Activated CD8-positive, alpha-beta memory T cell treated with anti-CD3 and anti-CD28 coated beads for 24 hours (primary cell): ENCODE data around the gene IER2.
"Not testable (repeated sequence)": the region's sequence is repeated elsewhere in the genome, so short reads cannot be mapped to it uniquely, and the experiment has no call there.

Experiments
- DNase-seq: peaks from one replicate; pipeline ENCODE4 v3.0.0-alpha.2; 2020

IER2 gene

DNA sequence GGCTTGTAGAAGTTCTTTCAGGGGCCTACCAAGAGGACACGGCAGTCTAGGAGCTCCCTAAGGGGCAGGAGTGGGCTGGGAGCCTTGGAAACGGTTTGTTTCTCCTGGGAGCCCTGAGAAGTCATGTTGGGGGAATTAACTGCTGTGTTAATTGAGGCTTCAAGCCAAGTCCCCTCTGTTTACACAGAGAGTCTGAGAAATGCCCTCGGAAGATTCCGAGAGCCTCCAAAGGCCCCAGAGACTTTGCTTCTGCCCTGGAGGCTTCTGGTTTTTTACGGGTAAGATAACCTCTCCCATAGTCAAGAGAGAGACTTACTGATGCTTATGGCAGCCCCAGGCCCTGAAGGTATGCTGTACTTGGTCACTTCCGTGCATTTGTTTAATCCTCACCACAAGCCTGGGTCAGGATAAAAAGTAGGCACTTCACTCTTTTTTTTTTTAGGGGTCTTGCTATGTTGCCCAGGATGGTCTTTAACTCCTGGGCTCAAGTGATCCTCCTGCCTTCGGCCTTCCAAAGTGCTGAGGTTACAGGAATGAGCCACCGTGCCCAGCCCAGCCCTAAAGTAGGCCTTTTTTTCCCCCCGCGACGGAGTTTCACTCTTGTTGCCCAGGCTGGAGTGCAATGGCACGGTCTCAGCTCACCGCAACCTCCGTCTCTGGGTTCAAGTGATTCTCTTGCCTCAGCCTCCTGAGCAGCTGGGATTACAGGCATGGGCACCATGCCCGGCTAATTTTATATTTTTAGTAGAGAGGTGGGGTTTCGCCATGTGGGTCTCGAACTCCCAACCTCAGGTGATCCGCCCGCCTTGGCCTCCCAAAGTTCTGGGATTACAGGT, 15.2 kb downstream of the IER2 start:
- DNase-seq: no peak

DNA sequence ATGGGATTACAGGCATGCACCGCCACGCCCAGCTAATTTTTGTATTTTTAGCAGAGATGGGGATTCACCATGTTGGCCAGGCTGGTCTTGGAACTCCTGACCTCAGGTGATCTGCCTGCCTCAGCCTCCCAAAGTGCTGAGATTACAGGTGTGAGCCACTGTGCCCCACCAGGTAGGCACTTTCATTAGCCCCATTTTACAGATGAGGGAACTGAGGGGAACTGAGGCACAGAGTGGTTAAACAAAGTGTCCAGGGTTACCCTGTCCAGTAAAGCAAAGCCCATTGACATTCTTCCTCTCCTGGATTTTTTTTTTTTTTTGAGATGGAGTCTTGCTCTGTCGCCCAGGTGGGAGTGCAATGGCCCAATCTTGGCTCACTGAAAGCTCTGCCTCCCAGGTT, 15.9 kb downstream of the IER2 start:
- DNase-seq: not testable (repeated sequence)

DNA sequence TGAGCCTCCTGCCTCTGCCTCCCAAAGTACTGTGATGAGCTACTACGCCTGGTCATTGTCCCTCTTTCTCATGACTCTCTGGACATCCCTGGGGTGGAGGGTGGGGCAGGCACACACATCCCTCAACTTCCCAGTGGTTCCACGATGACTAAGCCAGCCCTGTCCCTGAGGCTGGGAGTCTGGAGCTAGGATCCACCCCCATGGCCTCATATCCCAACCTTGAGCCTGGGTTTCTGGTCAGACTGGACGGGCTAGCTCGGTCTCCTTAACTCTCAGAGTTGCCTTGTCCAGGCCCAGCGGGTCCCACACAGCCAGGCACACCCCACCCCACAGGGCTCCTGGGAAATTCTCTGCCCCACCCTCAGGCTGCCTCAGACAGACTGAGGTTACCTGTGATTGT, 19.6 kb downstream of the IER2 start:
- no peak for DNase-seq

DNA sequence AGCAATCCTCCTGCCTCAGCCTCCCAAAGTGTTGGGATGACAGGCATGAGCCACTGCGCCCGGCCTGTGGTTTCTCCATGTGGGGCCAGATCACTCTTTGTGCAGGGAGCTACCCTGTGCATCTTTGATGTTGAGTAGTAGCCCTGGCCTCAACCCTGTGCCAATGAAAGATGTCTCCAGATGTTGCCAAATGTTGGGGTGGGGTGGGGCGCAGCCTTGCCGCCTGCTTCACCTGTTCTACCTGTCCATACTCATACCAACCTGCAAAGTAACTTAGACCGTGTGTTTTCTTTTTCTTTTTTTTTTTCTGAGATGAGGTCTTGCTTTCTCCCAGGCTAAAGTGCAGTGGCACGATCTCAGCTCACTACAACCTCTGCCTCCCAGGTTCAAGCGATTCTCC, 20.9 kb downstream of the IER2 start:
- DNase-seq: no peak

DNA sequence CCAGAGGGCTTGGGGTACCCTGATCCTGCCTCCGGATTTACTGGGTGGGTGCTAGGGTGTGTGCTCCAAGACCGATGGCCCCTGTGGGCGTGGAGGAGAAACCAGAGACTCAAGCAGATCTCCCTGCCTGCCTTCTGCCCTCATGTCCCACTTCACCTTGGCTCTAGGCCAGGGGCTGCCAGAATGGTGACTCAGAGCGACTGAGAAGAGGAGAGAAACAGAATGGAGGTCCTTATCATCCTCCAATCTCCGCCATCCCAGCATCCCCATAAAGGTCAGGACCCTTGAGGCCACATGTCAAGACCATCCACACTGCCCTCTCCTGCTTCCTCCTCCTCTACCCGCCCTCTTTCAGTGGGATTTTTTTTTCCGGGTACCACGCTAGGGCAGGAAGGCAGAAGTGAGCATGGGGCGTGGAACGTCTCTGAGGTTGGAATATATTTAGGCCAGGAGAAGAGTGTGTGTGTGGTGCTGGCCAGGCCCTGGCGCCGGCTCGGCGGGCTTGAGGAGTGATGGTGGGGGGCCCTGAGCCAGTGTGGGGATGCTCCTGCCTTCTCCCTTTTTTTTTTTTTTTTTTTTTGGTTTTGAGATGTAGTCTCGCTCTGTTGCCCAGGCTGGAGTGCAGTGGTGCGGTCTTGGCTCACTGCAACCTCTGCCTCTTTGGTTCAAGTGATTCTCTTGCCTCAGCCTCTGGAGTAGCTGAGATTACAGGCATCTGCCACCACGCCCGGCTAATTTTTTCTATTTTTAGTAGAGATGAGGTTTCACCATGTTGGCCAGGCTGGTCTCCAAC, 22.3 kb downstream of the IER2 start:
- peak; percentile 92 for DNase-seq

DNA sequence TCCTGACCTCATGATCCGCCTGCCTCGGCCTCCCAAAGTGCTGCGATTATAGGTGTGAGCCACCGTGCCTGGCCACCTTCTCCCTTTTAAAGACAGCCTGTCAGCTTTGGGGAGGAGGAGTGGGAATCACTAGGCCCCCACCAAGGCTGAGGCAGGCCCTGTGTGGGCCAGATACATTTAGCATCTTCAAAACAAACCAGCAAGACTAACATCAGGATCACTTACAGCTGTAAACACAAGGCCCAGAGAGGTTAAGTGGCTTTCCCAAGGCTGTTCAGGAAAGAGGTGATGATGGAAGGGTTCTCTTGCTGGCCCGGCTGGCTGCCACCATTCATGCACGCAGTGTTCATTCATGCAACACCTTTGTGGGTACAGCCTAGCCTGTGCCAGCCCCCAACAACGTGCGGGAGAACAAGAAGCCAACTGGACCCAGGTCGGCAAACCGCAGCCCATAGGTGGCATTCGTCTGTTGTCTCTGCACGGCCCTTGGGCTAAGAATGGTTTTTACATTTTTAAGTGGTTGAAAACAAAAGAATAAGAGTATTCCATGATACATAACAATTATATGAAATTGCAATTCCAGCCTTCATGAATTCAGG, 23.0 kb downstream of the IER2 start:
- DNase-seq: peak; percentile 68

DNA sequence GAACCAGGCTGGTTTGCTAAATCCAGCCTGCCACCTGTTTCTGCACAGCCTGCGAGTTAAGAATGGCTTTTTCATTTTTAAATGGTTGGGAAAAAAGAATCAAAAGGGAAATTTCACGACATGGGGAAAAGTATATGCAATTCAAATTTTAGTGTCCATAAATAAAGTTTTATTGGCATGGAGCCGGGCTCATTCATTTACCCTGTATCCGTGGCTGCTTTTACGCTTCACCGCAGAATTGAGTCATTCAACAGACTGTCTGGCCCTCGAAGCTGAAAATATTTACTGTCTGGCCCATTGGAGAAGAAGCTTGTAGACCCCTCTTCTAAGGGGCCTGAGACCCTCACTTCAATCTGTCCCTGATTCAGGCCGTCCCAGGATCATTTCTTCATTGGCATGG, 26.1 kb downstream of the IER2 start:
- no peak for DNase-seq

DNA sequence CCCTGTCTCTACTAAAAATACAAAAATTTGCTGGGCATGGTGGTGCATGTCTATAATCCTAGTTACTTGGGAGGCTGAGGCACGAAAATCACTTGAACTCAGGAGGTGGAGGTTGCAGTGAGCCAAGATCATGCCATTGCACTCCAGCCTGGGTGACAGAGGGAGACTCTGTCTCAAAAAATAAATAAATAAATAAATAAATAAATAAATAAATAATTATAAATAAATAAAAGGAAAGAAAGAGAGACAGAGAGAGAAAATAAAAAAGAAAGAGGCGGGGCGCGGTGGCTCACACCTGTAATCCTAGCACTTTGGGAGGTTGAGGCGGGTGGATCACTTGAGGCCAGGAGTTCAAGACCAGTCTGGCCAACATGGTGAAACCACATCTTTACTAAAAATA, 27.4 kb downstream of the IER2 start:
- not testable (repeated sequence) for DNase-seq

DNA sequence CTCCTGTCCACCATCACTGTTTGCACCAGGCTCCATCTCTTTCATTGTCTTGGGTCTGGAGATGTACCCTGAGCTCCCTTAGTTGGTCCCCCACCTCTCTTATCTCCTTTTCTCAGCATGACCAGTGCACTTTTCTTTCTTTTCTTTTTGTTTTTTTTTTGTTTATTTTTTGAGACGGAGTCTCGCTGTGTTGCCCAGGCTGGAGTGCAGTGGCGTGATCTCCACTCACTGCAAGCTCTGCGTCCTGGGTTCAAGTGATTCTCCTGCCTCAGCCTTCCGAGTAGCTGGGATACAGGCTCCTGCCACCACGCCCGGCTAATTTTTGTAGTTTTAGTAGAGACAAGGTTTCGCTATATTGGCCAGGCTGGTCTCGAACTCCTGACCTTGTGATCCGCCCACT, 28.1 kb downstream of the IER2 start:
- DNase-seq: not testable (repeated sequence)

DNA sequence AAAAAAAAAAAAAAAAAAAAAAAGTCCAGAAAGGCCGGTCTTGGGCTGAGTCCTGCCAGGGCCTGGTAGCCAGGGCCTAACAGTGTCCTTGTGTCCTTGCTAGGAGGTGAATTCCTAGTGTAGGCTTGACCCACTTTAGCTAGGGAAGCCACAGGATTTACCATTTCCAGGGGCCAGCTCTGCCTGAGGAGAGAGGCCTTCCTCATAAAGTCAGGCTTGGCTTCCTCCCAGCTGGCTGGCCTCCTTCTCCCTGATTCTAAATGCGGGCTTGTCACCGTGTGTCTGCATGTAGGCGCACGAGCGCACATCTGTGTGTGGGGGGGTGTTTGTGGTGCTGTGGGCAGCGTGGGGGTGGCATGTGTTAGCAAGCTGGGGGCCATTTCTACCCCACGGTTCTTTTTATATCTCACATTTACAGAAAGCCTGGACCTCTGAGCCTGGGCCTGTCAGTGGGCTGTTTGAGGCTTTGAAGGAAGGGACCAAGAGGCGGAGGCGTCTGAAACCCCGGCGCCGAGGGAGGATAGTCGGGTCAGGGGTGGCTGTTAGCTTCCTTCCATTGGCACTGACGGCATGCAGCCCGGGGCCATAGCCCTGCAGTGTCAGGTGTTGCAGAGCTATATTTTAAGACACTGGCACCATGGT, 31.7 kb downstream of the IER2 start:
- DNase-seq: peak; percentile 80

DNA sequence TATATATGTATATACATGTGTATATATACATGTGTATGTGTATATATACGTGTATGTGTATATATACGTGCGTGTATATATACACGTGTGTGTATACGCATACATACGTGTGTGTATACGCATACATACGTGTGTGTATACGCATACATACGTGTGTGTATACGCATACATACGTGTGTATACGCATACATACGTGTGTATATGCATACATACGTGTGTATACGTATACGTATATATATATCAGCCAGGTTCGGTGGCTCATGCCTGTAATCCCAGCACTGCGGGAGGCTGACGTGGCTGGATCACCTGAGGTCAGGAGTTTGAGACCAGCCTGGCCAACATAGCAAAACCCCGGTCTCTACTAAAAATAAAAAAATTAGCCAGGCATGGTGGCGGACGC, 34.7 kb downstream of the IER2 start:
- DNase-seq: not testable (repeated sequence)

DNA sequence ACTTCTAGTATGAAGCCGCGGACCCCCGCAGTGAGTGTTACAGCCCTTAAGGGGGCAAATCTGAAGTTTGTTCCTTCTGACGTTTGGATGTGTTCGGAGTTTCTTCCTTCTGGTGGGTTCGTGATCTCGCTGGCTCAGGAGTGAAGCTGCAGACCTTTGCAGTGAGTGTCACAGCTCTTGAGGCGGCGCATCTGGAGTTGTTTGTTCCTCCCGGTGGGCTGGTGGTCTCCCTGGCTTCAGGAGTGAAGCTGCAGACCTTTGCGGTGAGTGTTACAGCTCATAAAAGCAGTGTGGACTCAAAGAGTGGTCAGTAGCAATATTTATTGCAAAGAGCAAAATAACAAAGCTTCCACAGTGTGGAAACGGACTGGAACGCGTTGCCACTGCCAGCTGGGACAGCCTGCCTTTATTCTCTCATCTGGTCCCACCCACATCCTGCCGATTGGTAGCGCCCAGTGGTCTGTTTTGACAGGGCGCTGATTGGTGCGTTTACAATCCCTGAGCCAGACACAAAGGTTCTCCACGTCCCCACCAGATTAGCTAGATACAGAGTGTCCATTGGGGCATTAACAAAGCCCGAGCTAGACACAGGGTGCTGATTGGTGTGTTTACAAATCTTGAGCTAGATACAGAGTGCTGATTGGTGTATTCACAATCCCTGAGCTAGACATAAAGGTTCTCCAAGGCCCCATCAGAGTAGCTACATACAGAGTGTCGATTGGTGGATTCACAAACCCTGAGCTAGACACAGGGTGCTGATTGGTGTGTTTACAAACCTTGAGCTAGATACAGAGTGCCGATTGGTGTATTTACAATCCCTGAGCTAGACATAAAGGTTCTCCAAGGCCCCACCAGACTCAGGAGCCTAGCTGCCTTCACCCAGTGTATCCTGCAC, 35.8 kb downstream of the IER2 start:
- not testable (repeated sequence) for DNase-seq

DNA sequence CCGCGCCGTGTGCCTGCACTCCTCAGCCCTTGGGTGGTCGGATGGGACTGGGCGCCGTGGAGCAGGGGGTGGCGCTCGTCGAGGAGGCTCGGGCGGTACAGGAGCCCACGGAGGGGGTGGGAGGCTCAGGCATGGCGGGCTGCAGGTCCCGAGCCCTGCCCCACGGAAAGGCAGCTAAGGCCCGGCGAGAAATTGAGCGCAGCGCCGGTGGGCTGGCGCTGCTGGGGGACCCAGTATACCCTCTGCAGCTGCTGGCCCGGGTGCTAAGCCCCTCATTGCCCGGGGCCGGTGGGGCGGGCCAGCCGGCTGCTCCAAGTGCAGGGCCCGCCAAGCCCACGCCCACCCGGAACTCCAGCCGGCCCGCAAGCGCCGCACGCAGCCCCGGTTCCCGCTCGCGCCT, 36.5 kb downstream of the IER2 start:
- not testable (repeated sequence) for DNase-seq

DNA sequence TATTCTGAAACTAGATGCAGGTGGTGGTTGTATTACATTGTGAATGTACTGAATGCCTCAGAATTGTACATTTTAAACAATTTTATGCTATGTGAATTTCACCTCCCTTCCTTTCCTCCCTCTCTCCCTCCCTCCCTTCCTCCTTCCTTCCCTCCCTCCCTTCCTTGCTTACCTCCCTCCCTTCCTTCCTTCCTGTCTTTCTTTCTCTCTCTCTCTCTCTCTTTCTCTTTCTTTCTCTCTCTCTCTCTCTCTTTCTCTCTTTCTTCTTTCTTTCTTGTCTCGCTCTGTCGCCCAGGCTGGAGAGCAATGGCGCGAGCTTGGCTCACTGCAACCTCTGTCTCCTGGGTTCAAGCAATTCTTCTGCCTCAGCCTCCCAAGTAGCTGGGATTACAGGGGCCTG, 37.2 kb downstream of the IER2 start:
- DNase-seq: no peak

DNA sequence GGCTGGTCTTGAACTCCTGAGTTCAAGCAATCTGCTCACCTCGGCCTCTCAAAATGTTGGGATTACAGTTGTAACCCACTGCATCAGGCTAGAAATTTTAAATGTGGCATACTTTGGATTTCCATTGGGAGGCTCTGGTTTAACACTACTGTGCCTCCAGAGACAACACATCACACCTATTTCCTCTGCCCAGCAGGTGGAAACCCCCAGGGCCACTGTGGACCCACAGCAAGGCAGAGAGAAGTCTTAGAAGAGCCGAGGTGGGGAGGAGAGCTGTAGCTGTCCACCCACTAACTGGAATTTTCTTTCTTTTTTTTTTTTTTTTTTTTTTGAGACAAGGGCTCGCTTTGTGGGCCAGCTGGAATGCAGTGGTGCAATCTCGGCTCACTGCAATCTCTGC, 39.4 kb downstream of the IER2 start:
- DNase-seq: no peak

DNA sequence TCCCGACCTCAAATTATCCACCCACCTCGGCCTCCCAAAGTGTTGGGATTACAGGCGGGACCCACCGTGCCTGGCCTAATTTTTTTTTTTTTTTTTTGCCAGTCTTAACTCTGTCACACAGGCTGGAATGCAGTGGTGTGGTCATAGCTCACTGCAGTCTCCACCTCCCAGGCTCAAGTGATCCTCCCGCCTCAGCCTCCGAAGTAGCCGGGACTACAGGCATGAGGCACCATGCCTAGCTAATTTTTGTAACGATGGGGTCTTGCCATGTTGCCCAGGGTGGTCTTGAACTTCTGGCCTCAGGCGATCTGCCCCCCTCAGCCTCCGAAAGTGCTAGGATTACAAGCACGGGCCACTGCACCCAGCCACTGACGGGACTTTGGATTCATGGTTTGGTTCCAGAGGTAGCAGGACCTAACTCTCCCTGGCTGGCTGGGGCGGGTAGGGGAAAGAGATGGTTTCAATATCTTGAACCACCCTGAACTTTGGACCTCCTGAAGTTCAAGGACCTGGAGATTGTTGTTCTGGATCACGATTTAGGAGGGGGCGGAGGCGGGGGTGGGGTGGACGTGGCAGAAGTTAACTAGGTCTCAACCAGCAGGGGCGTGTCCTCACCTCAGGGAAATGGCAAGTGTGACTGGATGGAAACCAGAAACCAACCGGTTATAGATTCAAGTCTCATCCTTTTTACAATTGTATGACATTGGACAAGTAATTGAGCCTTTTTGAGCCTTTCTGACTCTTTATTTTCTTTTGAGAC, 40.8 kb downstream of the IER2 start:
- no peak for DNase-seq

DNA sequence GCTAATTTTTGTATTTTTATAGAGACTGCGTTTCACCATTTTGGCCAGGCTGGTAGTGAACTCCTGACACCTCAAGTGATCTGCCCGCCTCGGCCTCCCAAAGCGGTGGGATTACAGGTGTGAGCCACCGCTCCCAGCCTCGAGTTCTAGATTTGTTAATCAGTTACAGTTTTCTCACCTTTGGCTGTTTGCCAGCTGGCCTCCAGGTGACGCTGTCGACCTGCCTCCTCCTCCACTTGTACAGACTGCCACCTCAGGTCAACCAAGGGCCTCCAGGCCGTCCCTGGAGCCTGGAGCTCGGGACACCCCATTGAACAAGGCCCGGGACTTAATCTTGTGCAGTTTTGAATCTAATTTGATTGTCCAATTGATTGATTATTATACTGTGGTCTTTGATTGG, 45.5 kb downstream of the IER2 start:
- peak; percentile 72 for DNase-seq

DNA sequence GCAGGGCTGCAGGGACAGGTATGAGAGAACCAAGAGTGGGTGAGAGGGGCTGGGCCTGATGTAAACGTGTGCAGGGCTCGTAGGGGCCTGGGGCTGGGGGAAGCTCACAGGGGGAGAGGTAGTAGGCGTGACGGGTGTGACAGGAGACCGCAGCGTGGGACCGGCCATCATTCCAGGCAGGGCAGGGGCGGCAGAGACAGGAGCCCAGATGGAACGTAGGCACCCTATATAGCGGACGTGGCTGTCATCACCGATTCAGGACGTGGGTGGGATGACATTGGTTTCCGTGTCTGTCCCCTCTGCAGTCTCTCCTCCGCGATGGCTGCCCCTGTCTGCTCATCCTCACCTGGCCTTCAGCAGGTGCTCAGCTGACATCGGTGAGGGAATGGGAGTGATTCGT, 48.4 kb downstream of the IER2 start:
- DNase-seq: no peak

DNA sequence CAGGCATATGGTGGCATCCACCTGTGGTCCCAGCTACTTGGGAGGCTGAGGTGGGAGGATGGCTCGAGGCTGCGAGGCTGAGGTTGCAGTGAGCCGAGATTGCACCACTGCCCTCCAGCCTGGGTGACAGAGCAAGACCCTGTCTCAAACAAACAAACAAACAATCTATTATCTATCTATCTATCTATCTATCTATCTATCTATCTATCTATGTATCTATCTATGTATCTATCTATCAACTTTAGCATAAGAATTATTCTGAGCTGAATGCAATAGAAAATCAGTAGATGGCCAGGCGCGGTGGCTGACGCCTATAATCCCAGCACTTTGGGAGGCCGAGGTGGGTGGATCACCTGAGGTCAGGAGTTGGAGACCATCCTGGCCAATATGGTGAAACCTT, 51.9 kb downstream of the IER2 start:
- DNase-seq: not testable (repeated sequence)
